ENCODE measurements around the gene PGS1. TPM values are rescaled to one million over a fixed set of nuclear protein-coding genes. Genes with fewer than 3 reads are reported as not detected.

The PGS1 gene
- total and polyA plus RNA-seq, 8 donors = 11.9 to 209 (median 31.6) TPM

DNA sequence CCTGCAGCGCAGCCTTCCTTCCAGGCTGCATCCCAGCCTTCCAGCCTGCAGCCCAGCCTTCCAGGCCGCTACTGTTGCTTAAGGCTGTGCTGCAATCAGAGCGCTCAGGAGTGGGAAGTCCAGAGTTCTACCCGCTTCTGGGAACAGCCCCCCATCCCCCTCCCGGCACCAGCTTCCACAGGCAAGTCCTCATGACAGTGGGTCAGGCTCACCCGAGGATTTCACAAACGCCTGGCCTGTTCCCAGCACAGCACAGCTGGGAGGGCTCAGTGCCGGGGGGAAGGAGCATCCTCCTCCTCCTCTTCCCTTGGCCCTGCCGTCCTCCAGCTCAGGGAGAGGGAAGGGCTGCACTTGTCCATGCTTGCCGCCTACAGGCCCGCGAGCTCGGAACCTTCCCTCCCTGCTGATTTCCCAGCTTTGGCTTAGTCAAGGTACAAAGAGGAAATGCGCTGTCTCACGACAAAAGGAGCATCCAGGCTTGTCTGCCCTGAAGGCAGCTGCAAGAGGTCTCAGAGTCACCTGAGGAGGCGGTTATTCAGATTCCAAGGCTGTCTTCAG, 26.9 kb upstream of the PGS1 start:
- Histone ChIP-seq H3K9me3 (no peaks in the 10 kb centered on the region), H3K4me1 (peaks cover 48 to 84% (median 57%) of the 10 kb centered on the region in 4 donors), H3K4me3 (no peak overlapping the region), H3K27me3 (no peaks in the 10 kb centered on the region), H3K27ac (peak overlapping the region; percentile 40 to 98 (median 95)), H3K36me3 (peaks cover 0 to 14% (median 6%) of the 10 kb centered on the region in 4 donors)
- intact Hi-C loops (cut with DNase I; ENCODE audit: low total_unique reads) = no loop called here
- DNase-seq = peak; percentile 73 to 94
- 41 to 68% (median 55%) methylated on average over 9 to 16 of the region's 16 CpGs for WGBS, 5 donors
- TF ChIP-seq EP300 (IDR thresholded peaks at IDR 0.05) (peak; percentile 95), POLR2AphosphoS5 (IDR thresholded peaks at IDR 0.05) (peak; percentile 85 to 97 (median 89)), POLR2A (IDR thresholded peaks at IDR 0.05) (no peak)
- TF ChIP-seq, protein P1, sequence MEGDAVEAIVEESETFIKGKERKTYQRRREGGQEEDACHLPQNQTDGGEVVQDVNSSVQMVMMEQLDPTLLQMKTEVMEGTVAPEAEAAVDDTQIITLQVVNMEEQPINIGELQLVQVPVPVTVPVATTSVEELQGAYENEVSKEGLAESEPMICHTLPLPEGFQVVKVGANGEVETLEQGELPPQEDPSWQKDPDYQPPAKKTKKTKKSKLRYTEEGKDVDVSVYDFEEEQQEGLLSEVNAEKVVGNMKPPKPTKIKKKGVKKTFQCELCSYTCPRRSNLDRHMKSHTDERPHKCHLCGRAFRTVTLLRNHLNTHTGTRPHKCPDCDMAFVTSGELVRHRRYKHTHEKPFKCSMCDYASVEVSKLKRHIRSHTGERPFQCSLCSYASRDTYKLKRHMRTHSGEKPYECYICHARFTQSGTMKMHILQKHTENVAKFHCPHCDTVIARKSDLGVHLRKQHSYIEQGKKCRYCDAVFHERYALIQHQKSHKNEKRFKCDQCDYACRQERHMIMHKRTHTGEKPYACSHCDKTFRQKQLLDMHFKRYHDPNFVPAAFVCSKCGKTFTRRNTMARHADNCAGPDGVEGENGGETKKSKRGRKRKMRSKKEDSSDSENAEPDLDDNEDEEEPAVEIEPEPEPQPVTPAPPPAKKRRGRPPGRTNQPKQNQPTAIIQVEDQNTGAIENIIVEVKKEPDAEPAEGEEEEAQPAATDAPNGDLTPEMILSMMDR (IDR thresholded peaks at IDR 0.05) = no peak

DNA sequence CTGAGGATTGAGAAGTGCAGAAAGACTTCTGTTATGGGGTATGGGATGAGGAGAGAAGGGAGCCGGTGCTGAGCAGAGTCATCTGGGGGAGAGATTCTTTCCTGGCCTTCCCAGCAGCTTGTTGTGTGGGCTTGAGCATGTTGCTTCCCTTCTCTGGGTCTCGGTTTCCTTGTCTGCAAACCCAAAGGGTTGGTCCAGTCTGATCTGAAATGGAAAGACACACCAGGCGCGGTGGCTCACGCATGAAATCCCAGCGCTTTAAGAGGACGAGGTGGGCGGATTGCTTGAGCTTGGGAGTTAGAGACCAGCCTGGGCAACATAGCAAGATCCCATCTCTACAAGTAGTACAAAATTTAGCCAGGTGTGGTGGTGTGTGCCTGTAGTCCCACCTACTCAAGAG, 24.6 kb upstream of the PGS1 start:
- no peak for DNase-seq
- Histone ChIP-seq H3K4me3 (peak overlapping the region in 2 of 4 donors; percentile 39 to 49), H3K36me3 (peaks cover 9 to 37% (median 25%) of the 10 kb centered on the region in 4 donors), H3K27me3 (no peaks in the 10 kb centered on the region), H3K4me1 (peaks cover 71 to 93% (median 79%) of the 10 kb centered on the region in 4 donors), H3K9me3 (no peaks in the 10 kb centered on the region), H3K27ac (peak overlapping the region; percentile 77 to 98 (median 95))
- 90 to 100% (median 94%) methylated on average over 1 to 8 of the region's 8 CpGs for WGBS, 5 donors
- intact Hi-C loops (cut with DNase I; ENCODE audit: low total_unique reads) = no loop called here
- TF ChIP-seq POLR2A (IDR thresholded peaks at IDR 0.05) (no peak), EP300 (IDR thresholded peaks at IDR 0.05) (no peak), POLR2AphosphoS5 (IDR thresholded peaks at IDR 0.05) (no peak)
- TF ChIP-seq, protein P1 (IDR thresholded peaks at IDR 0.05) = no peak

DNA sequence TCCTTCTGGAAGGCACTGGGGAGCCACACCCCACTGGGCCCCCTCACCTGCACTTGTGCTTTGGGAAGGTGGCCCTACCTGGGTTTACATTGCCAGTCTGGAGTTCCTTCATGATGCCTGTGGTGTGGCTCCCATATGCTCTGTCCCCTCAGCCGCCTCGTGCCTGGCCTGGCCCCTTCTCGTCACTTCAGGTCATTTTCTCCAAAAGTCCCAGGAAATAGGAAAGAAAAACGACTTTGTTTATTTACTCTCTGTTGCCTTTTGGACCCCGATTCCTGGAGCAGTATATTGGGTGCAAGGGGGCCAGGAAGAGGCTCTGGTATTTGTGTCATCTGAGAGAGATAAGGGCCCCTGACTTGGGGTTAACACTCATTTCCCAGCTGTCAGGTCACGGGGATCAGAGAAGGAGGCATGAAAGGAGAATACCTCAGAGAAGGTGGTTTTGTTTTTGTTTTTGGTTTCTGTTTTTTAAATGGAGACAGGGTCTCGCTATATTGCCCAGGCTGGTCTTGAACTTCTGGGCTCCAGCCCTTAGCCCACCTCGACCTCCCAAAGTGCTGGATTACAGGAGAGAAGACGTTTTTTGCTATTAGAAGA, 23.3 kb upstream of the PGS1 start:
- H3K36me3 ChIP-seq = peaks cover 9 to 41% (median 26%) of the 10 kb centered on the region in 4 donors
- H3K4me3 ChIP-seq = peak overlapping the region in 2 of 4 donors; percentile 95 to 99
- H3K4me1 ChIP-seq = peaks cover 70 to 86% (median 81%) of the 10 kb centered on the region in 4 donors
- 74 to 83% (median 77%) methylated on average over 9 of the region's 9 CpGs for WGBS, 5 donors
- no peaks in the 10 kb centered on the region for H3K27me3 ChIP-seq
- intact Hi-C loops (cut with DNase I; ENCODE audit: low total_unique reads) = no loop called here
- H3K27ac ChIP-seq = peak overlapping the region in 4 of 5 donors; percentile 93 to 98 (median 96)
- no peaks in the 10 kb centered on the region for H3K9me3 ChIP-seq
- TF ChIP-seq POLR2A (IDR thresholded peaks at IDR 0.05) (no peak), POLR2AphosphoS5 (IDR thresholded peaks at IDR 0.05) (no peak), EP300 (IDR thresholded peaks at IDR 0.05) (no peak)
- TF ChIP-seq, protein P1 (IDR thresholded peaks at IDR 0.05) = no peak
- DNase-seq = no peak

DNA sequence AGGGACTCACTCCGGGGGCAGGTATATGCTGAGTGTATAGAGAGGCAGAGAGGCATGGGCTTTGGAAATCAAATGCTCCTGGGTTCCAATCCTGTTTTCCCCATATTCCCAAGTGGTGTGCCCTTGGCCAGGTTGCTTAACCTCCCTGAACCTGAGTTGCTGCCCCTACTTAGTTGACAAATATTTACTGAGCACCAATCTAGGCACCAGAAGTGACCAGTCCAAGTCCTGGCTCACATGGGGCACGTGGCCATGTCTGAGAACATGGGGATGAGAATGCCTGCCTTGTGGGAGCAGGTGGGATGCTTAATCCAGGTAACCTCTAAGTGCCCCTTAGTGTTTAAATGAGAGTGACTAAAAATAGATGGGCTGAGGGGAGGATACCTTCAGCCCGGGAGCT, 22.7 kb upstream of the PGS1 start:
- H3K4me1 ChIP-seq = peaks cover 68 to 85% (median 81%) of the 10 kb centered on the region in 4 donors

More for the DNA sequence above, 22.7 kb upstream of the PGS1 start:
- TF ChIP-seq EP300 (IDR thresholded peaks at IDR 0.05) (no peak), POLR2A (IDR thresholded peaks at IDR 0.05) (no peak), POLR2AphosphoS5 (IDR thresholded peaks at IDR 0.05) (peak in 1 of 3 donors; percentile 73)
- TF ChIP-seq, protein P1 (IDR thresholded peaks at IDR 0.05) = no peak
- no peaks in the 10 kb centered on the region for H3K9me3 ChIP-seq
- intact Hi-C loops (cut with DNase I; ENCODE audit: low total_unique reads) = no loop called here
- WGBS, 5 donors = 57 to 68% (median 62%) methylated on average over 3 of the region's 3 CpGs
- H3K36me3 ChIP-seq = peaks cover 9 to 41% (median 26%) of the 10 kb centered on the region in 4 donors
- no peaks in the 10 kb centered on the region for H3K27me3 ChIP-seq
- peak overlapping the region in 2 of 4 donors; percentile 95 to 99 for H3K4me3 ChIP-seq
- no peak for DNase-seq
- peak overlapping the region in 4 of 5 donors; percentile 93 to 98 (median 96) for H3K27ac ChIP-seq

All from stomach (tissue), 9 donors.